Renal cortical epithelial cell (primary cell): ENCODE results near the gene TTC33. TPM values are rescaled to one million over a fixed set of nuclear protein-coding genes. Genes with fewer than 3 reads are reported as not detected.

Source experiments
- DNase-seq: peaks from one replicate; pipeline ENCODE4 v3.0.0-alpha.2; 2011; ENCODE audit warnings: low read depth
- total RNA-seq: library from RNA; depleted of rRNA; stranded (reverse); fragments of >200 nt; gene quantifications from 2 replicates; pipeline ENCODE4 v1.2.3, GENCODE V29; 2014

Gene TTC33
- total RNA-seq, 1 donor from 2014 or later = 22.7 TPM

DNA sequence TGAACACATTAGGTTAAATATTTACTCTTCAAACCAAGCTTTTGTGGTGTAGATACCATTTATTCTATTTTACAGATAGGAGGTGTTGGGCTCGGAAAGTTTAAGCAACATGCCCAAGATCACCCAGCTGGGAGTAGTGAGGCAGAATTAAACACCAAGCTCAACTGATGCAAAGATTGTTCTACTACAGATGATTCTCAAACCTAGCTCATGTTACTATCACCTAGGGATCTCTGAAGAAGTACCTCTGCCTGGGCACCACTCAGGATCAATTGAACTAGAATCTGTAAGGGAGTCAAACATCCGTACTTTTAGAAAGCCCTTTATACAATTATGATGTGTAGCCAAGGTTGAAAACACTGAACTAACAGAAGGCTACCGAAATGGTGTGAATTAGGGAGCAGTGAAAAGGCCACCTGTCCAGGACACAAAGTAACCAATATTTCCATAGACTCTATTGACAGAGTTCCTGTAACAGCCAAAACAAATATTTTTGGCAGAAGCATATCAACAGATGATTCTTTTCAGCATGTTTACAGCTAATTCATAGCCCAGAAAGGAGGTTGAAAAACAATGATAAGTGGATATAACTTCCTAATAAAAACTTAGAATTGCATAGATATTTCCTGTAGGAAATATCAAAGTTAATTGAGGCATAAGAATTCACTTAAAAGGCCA is 234.5 kb downstream of the TTC33 start:
- no peak for DNase-seq

- DNase-seq = peak; percentile 38
These were observed 237.3 kb downstream of the TTC33 start for GRCh38 chr5:40518485-40518917.

DNA sequence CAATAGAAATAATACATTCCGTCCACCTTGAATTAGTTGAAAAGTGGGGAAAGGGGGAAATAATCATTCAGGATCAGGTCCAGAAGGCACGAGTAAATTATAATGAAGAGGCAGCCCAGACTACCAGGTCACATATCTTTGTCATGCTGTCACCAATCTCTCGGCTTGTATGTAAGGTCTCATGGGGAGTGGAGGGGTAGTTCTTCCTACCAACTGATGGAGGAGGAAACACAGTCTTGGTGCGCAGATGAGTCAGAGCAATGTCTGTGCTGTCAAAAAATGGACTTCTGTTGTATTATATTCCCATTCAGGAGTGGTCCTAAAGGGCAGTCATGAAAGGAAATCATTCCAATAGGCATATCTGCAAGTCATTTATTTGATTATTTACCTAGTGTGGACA is 240.3 kb downstream of the TTC33 start:
- no peak for DNase-seq

DNA sequence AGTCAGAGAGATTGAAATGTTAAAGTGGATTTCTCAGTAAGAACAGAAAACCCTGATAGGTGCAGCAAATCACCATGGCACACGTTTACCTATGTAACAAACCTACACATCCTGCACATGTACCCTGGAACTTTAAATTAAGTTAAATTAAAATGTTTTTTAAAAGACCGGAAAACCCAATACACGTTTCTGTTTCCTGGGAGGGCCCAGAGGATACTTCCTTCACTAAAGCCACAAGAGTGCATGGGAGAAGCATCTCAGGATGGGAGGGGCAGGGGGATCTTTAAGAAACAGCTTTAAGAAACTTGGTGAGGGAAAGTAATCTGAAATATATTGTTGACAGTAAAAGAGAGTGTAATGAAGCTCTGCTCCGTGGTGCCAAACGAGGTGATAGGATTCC is 240.8 kb downstream of the TTC33 start:
- DNase-seq = no peak

- no peak for DNase-seq
These were observed 244.0 kb downstream of the TTC33 start for GRCh38 chr5:40511801-40512200.

- DNase-seq = no peak
These were observed 248.7 kb downstream of the TTC33 start for GRCh38 chr5:40507095-40507494.

DNA sequence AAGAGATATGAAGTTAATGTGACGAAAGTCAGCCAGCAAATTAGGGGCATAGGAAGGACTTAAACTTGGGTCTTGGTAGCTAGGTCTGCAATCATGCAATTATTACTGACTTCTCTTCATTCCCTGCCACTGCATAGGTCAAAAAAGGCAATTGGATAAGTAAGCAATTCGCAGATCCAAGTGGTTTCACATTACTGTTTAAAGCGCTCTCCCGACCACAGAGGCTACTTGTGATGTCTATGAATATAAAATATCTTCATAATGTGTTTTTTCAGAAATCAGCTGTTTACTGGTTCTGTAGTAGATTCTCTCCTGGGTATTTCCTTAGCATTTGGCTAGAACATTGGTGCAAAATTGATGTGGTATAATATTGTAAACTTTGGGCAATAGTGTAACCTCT is 250.7 kb downstream of the TTC33 start:
- no peak for DNase-seq

DNA sequence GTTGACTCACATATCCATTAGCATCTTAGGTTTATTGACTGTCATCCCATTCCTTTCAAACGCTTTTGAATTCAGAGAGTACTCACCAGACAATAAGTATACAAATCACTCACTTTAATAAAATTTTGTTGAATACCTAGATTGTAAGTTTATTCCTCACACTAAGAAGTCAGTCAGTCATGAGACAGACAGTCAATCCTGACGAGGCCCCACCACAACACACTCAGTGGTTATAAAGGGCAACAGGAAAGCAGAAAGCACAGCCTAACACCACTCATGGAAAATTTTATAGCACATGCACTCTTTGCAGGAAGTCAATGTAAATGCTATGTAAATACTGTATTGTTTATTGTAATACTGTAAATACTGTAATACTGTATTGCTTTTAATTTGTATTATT is 252.3 kb downstream of the TTC33 start:
- DNase-seq = no peak

DNA sequence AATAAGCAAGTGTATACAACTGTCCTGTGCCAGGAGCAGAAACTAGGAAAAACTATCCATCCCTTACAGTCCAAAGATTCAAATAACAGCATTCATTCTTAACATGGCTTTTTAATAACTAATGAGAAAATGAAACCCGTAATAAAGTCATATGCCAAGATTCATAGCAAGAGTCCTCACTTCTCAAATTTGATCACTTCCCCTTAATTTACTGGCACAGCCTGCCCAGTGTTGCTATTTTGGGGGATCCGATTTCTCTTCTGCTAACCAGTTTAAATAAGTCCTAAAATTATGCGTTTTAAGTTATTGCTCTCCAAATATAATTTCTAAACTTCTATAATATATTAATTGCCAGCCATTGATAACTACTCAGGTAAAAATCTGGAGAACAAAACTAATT is 253.0 kb downstream of the TTC33 start:
- no peak for DNase-seq

GRCh38 chr5:40501711-40502444 is 253.9 kb downstream of the TTC33 start:
- no peak for DNase-seq

GRCh38 chr5:40499518-40500273 is 256.1 kb downstream of the TTC33 start:
- DNase-seq = no peak

GRCh38 chr5:40499007-40499406 is 256.8 kb downstream of the TTC33 start:
- DNase-seq = no peak

GRCh38 chr5:40497573-40497972 is 258.2 kb downstream of the TTC33 start:
- peak; percentile 44 for DNase-seq

DNA sequence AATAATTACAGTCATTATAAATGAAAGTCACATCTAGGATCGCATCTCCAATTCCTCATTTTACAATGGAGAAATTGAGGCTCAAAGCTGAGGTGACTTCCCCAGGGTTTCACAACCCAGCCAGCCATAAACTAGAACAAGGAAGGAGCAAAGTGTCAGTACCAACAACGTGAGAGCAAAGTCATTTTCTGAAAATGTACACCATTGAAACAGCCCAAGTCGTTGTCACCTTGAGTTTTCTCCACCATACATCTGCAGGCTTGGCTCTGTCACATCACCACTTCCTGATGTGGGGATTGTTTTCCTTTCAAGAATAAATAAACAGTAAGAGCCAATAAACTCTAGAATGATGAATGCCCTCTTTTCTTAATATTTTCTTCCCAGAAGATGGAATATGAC is 260.5 kb downstream of the TTC33 start:
- no peak for DNase-seq

DNA sequence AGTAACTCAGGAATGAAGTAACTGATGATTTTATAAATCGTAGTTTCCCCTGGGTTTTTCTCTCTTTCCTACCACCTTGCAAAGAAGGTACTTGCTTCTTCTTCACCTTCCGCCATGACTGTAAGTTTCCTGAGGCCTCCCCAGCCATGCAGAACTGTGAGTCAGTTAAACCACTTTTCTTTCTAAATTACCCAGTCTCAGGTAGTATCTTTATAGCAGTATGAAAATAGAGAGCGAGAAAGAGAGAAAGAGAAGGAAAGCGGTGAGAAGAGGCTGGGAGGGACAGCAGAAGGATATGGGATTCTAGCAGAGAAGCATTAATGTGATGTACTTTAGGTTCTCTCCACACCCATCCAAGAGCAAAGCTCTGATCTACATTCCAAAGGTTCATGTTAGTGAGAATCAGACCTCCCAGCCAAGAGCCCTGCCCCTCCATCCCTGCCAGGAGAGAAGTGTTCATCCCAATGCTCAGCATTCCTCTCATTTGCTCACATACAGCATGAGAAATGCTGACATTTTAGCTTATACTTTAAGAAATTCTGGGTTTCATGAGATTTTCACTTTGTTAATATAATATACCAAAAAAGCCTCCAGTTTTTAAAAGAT is 261.0 kb downstream of the TTC33 start:
- DNase-seq = no peak

DNA sequence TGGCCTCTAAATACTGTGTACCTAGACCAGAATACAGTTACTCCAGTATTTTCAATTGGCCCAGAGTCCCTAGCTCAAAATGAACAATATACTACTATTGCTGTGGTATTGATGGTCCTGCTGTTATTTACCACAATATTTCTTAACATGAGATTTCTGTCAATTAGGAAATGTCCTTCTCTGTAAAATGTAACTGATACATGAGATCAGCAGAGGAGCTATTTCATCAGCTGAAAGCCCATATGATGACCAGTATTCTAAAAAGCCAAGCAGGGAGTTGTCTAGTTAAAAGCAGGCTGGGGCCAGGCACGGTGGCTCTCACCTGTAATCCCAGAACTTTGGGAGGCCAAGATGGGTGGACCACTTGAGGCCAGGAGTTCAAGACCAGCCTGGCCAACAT is 263.7 kb downstream of the TTC33 start:
- DNase-seq = no peak

DNA sequence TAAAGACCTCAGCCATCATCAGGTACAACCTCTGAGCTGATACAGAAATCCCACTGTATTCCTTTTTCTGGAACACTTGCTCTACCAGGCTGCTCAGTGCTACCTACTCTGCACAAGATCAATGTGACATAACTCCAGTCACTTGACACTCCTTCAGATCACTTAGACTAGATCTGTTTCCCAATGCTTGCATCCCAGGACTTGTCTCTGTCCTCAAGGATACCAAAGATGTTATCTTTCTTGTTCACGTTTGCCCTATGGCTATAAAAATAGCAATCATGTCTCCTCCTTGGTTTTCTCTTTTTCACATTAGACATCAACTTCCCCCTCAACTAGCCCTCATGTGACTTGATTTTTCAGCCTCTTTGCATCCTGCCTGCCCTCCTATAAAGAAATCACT is 264.1 kb downstream of the TTC33 start:
- DNase-seq = no peak

DNA sequence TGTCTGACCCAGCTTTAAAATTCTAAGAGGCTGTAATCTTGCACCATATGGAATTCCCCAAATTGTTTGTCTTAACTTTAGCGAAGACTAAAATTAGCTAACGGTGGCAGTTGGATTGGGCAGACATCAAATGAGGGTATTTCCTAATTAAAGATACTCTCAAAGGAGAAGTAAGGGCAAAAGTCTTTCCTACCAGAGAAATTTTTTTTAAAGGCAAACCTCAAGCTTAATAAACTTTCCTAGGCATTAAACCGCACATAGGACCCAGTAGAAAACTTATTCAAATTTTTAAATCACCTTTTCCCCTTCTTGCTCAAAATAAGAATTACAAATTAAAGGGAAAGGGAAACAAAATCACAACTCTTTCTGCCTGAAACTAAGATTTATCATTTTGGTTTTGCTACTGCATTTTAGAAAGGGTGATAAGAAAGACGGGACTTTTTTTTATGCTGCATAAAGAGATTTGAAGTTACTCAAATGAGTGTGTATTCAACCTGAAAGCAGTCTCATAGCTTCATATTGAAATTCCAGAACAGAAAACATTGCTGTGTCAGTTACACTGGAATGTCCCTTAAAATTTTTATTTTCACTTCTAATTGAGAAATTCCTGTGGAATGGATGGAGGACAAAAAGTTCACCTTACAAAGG is 265.2 kb downstream of the TTC33 start:
- DNase-seq = peak; percentile 3

DNA sequence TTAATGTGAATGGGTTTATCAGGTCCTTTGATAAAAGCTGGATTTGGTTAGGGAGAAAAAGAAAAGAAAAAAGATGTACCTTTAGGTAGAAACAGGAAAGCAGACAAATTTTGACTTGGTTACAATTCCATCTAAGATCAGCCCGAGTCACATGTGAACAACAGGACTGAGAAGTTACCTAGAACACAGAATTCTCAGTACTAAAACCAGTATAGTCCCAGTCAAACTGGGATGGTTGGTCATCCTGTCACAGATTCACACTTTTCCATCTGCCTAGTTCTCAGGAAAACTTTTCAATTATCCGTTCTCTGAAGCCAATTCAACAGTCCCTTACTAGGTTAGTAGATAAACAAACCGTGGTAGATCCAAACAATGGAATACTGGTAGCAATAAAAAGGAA is 266.3 kb downstream of the TTC33 start:
- no peak for DNase-seq

- peak; percentile 14 for DNase-seq
These were observed 269.1 kb downstream of the TTC33 start for GRCh38 chr5:40486437-40487275.
